ENCODE data around the gene NANP.
"Not testable (repeated sequence)": the region's sequence is repeated elsewhere in the genome, so short reads cannot be mapped to it uniquely, and the experiment has no call there.

NANP gene

DNA sequence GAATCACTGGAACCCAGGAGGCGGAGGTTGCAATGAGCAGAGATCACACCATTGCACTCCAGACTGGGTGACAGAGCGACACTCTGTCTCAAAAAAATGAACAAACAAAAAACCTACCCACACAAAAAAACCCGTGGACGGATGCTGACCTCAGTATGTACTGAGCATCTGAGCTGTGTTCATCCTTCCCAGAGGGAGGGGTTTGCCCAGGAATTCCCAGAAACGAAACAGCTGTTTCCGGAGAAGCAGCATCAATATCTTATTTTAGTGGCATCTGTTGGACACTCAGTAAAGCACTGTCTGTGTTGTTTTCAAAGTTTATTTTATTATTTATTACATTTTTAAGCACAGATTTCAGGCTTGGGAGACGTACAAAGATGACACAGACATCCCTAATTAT, 18.7 kb downstream of the NANP start:
- TF ChIP-seq, protein P1, sequence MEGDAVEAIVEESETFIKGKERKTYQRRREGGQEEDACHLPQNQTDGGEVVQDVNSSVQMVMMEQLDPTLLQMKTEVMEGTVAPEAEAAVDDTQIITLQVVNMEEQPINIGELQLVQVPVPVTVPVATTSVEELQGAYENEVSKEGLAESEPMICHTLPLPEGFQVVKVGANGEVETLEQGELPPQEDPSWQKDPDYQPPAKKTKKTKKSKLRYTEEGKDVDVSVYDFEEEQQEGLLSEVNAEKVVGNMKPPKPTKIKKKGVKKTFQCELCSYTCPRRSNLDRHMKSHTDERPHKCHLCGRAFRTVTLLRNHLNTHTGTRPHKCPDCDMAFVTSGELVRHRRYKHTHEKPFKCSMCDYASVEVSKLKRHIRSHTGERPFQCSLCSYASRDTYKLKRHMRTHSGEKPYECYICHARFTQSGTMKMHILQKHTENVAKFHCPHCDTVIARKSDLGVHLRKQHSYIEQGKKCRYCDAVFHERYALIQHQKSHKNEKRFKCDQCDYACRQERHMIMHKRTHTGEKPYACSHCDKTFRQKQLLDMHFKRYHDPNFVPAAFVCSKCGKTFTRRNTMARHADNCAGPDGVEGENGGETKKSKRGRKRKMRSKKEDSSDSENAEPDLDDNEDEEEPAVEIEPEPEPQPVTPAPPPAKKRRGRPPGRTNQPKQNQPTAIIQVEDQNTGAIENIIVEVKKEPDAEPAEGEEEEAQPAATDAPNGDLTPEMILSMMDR (IDR thresholded peaks at IDR 0.05; ENCODE audit: low read depth, low read length): no peak
- DNase-seq (ENCODE audit: extremely low read depth, low read depth): no peak

DNA sequence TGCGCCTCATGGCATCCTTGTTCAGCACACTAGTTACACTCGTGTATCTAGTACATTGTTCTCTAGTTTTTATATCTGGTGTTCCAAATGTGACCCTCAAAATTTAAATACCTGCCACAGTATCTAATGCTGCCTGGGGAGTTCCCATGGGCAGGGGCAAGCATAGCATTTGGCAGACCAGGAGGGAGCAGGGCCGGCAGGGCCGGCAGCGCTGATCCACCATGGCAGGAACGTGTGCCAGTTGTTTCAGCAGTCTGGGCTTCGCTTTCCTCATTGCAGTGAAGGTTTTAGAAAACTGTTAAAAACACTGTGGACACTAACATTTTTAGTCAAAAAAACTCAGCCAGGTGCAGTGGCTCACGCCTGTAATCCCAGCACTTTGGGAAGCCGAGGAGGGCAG, 19.2 kb downstream of the NANP start:
- no peak for DNase-seq (ENCODE audit: extremely low read depth, low read depth)
- TF ChIP-seq, protein P1 (IDR thresholded peaks at IDR 0.05; ENCODE audit: low read depth, low read length): no peak

DNA sequence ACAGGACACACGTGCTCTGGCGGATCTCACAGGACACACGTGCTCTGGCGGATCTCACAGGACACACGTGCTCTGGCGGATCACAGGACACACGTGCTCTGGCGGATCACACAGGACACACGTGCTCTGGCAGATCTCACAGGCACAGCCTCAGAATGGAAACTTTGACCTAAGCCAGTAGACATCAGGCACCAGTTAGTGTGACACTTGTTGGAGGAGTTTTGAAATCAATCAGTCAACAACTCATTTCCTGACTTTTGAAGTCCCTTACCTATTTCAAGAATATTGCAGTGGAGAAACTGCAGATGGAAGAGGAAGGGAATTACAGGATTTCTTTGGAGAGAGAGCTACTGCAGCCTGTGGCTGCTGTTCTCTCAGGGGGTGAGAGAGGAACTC, 20.9 kb downstream of the NANP start:
- DNase-seq (ENCODE audit: extremely low read depth, low read depth): not testable (repeated sequence)

DNA sequence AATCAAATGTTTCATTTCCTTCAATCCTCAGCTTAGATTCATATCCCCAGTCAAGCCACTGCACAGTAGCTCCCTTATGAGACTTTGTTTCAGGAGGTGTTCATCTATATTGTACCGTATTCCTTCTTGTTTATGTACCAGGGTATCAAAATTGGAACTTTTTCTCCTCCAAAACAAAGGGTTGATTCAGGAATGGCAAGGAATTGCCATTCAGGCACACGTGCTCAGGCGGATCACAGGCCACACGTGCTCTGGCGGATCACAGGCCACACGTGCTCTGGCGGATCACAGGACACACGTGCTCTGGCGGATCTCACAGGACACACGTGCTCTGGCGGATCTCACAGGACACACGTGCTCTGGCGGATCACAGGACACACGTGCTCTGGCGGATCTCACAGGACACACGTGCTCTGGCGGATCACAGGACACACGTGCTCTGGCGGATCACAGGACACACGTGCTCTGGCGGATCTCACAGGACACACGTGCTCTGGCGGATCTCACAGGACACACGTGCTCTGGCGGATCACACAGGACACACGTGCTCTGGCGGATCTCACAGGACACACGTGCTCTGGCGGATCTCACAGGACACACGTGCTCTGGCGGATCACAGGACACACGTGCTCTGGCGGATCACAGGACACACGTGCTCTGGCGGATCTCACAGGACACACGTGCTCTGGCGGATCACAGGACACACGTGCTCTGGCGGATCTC, 21.5 kb downstream of the NANP start:
- not testable (repeated sequence) for DNase-seq (ENCODE audit: extremely low read depth, low read depth)

DNA sequence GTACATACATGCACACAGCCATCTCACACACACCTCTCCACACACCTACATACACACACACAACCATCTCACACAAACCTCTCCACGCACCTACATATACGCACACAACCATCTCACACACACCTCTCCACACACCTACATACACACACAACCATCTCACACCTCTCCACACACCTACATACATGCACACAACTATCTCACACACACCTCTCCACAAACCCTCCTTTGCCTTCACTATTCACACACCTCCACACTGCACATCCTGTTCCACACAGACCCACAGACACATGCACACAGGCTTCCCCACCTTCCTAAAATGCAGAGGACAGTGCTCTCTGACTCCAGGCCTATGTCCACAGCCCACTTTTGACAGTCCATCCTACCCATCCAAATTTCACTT, 22.2 kb downstream of the NANP start:
- TF ChIP-seq, protein P1 (IDR thresholded peaks at IDR 0.05; ENCODE audit: low read depth, low read length): no peak

DNA sequence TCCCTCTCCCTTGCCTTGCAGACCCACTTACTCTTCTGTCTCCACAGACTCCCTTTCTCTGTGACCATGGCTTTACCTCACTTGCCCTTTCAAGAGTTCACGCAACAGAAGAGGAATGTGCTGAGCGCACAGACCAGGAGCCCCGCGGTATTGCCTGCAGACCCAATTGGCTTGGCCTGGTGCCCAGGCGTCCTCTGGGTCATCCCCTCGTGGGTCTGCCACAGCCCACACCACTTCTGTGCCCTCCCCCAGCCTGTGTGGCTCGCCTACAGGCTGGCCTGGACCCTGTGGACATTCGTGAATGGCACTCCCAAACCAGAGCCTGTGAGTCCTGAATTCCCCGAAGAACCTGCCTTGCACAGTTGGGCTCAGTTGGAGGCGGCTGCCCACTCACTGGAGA, 23.2 kb downstream of the NANP start:
- TF ChIP-seq, protein P1 (IDR thresholded peaks at IDR 0.05; ENCODE audit: low read depth, low read length): no peak
- DNase-seq (ENCODE audit: extremely low read depth, low read depth): no peak

More for the DNA sequence above, 22.2 kb downstream of the NANP start:
- no peak for DNase-seq (ENCODE audit: extremely low read depth, low read depth)

DNA sequence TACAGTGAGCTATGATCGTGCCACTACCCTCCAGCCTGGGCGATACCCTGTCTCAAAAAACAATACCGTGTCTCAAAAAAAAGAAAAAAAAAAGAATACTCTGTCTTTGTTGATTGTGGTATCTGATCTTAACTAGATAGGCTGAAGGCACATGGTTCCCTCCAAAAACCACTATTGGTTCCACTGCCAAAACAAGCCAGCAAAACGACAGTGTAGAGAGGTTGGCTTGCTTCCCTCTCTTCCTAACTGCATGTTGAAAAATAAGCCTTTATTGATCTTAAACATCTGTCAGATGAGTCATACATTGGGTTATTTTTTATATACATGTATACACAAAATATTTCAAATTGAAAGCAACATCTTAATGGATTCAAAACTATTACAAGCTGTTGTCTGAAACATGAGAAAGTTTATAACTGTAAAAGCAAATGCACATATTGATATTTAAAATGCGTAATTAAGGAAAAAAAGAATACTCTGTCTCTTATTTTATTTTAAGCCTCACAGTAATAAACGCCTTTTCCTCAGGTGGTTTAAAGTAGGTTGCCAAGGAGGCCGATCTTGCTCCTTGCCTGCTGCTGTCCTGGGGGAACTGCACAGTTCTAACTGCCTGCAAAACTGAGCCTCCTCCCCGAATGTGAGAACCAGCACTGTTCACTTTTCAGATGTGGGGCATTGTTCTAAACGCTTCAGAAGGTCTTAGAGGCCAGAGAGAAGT, 31.5 kb downstream of the NANP start:
- DNase-seq (ENCODE audit: extremely low read depth, low read depth): no peak
- TF ChIP-seq, protein P1 (IDR thresholded peaks at IDR 0.05; ENCODE audit: low read depth, low read length): no peak

DNA sequence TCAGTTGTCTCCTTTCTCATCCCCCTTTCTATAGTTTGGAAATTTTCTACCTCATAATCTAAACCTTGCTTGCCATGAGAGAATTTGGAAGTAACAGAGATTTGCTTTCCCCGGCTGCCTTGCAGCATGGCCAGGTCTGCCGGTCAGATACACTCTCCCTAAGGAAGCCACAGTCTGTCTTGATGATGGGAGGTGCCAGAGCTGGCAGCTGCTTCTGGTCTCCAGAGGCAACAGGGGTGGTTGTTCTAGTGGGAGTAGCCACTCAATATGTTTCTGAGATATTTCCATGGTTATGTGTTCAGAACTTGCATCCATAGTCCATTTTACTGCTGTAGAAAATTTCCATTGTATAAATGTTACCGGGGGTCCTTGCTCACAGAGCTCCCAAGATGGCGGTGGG, 33.0 kb downstream of the NANP start:
- not testable (repeated sequence) for DNase-seq (ENCODE audit: extremely low read depth, low read depth)

DNA sequence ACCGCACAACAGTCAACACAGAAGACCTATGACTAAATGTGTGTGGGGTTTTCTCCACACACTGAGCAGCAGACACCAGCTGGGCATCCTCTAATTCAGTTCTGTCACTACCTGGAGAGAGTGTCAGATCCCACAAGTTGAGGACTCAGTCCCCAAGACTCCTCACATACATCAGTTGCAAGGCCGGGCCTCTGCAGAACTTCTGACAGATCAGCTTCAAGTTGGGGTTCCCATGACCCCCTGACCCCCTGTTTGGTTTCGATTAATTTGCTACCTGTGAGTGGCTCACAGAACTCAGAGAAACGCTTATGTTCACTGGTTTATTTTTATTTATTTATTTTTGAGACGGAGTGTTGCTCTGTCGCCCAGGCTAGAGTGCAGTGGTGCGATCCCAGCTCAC, 35.3 kb downstream of the NANP start:
- TF ChIP-seq, protein P1 (IDR thresholded peaks at IDR 0.05; ENCODE audit: low read depth, low read length): no peak
- DNase-seq (ENCODE audit: extremely low read depth, low read depth): no peak
